Skeletal muscle tissue (tissue), 4 donors: Measurements from ENCODE around the gene CAPN1. TPM values are rescaled to one million over a fixed set of nuclear protein-coding genes. Genes with fewer than 3 reads are reported as not detected.

Experiments used
- H3K27ac ChIP-seq: one replicate; pipeline ENCODE4 v1.7.0; 2013; ENCODE audit warnings: mild to moderate bottlenecking, low read depth, low read length, inconsistent platforms
- H3K27me3 ChIP-seq, 3 donors: one replicate each; pipeline ENCODE4 v1.7.0; 2013; ENCODE audit warnings: low read length in 3 of 3; ENCODE audit not compliant: control insufficient read depth in 3 of 3, insufficient read depth in 3 of 3
- H3K36me3 ChIP-seq, 3 donors: one replicate each; pipeline ENCODE4 v1.7.0; 2013; ENCODE audit warnings: low read length in 3 of 3; ENCODE audit not compliant: control insufficient read depth in 3 of 3, insufficient read depth in 3 of 3
- H3K4me1 ChIP-seq, 3 donors: one replicate each; pipeline ENCODE4 v1.7.0; 2013; ENCODE audit warnings: low read length in 3 of 3, mild to moderate bottlenecking in 3 of 3; ENCODE audit not compliant: control insufficient read depth in 3 of 3, insufficient read depth in 3 of 3
- H3K4me3 ChIP-seq, 3 donors: one replicate each; pipeline ENCODE4 v1.7.0; 2013; ENCODE audit warnings: low read length in 3 of 3
- H3K9ac ChIP-seq, 3 donors: one replicate each; pipeline ENCODE4 v1.7.0; 2013; ENCODE audit warnings: low read length in 3 of 3, mild to moderate bottlenecking in 3 of 3, moderate library complexity in 2 of 3, low read depth in 1 of 3
- H3K9me3 ChIP-seq, 3 donors: one replicate each; pipeline ENCODE4 v1.7.0; 2013; ENCODE audit warnings: low read length in 3 of 3; ENCODE audit not compliant: control insufficient read depth in 3 of 3
- total RNA-seq: library from RNA; depleted of rRNA; stranded (reverse); fragments of >200 nt; gene quantifications from one replicate; pipeline ENCODE4 v1.2.3, GENCODE V29; 2014
- donor health status: Osteomylitis.

CAPN1 gene
- total RNA-seq, 1 donor from 2014 or later: 75.2 TPM

GRCh38 chr11:65207918-65208784 lies 26.4 kb downstream of the CAPN1 start:
- H3K4me1 ChIP-seq: no peaks in the 10 kb centered on the region
- H3K4me3 ChIP-seq: no peak overlapping the region
- H3K27me3 ChIP-seq: no peaks in the 10 kb centered on the region
- H3K27ac ChIP-seq: no peak overlapping the region
- H3K9me3 ChIP-seq: no peaks in the 10 kb centered on the region
- H3K9ac ChIP-seq: no peak overlapping the region
- peaks cover 66 to 73% (median 66%) of the 10 kb centered on the region in 3 donors for H3K36me3 ChIP-seq

- H3K4me1 ChIP-seq: no peaks in the 10 kb centered on the region
- H3K36me3 ChIP-seq: peaks cover 62 to 73% (median 66%) of the 10 kb centered on the region in 3 donors
- no peaks in the 10 kb centered on the region for H3K9me3 ChIP-seq
- no peaks in the 10 kb centered on the region for H3K27me3 ChIP-seq
- no peak overlapping the region for H3K27ac ChIP-seq
- H3K4me3 ChIP-seq: no peak overlapping the region
- no peak overlapping the region for H3K9ac ChIP-seq
These were observed 27.3 kb downstream of the CAPN1 start for GRCh38 chr11:65208785-65209710.

GRCh38 chr11:65209711-65210360 lies 28.1 kb downstream of the CAPN1 start:
- H3K36me3 ChIP-seq: peaks cover 58 to 66% (median 62%) of the 10 kb centered on the region in 3 donors
- no peak overlapping the region for H3K27ac ChIP-seq
- no peaks in the 10 kb centered on the region for H3K4me1 ChIP-seq
- no peak overlapping the region for H3K4me3 ChIP-seq
- H3K9me3 ChIP-seq: no peaks in the 10 kb centered on the region
- no peaks in the 10 kb centered on the region for H3K27me3 ChIP-seq
- H3K9ac ChIP-seq: no peak overlapping the region

DNA sequence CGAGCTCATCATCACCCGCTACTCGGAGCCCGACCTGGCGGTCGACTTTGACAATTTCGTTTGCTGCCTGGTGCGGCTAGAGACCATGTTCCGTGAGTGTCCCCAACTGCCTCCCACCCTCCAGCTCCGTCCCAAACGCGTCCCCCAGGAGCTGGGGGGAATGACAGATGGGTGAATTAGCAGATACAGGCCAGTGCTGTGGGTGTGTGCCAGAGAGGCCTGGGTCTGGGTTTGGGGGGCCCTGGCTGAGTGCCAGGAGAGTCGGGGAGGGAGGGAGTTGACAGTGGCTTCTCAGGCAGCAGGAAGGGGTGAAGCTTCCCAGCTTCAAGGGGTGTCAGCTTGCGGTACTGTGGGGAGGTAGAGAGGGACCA lies 28.6 kb downstream of the CAPN1 start:
- H3K27ac ChIP-seq: no peak overlapping the region
- no peak overlapping the region for H3K4me3 ChIP-seq
- no peaks in the 10 kb centered on the region for H3K27me3 ChIP-seq
- no peak overlapping the region for H3K9ac ChIP-seq
- no peaks in the 10 kb centered on the region for H3K4me1 ChIP-seq
- no peaks in the 10 kb centered on the region for H3K9me3 ChIP-seq
- peaks cover 54 to 61% (median 57%) of the 10 kb centered on the region in 3 donors for H3K36me3 ChIP-seq

DNA sequence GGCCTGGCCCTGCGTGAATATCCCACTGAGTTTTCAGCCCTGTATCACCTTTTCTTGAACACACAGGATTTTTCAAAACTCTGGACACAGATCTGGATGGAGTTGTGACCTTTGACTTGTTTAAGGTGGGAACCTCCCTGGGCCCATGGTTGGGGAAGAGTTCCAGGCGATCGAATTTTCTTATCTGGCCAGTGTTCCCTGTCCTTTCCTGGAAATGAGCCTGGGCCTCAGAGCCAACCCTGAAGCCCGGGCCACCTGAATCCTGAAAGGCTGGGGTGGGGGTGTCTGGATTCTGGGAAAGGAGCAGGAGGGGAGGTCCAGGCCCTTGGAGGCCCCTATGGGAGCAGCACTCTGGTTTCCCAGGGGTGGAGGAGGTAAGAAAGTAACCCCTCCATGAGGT lies 29.0 kb downstream of the CAPN1 start:
- H3K4me3 ChIP-seq: no peak overlapping the region
- H3K9me3 ChIP-seq: no peaks in the 10 kb centered on the region
- H3K9ac ChIP-seq: no peak overlapping the region
- no peaks in the 10 kb centered on the region for H3K4me1 ChIP-seq
- H3K27me3 ChIP-seq: no peaks in the 10 kb centered on the region
- peaks cover 50 to 57% (median 53%) of the 10 kb centered on the region in 3 donors for H3K36me3 ChIP-seq
- no peak overlapping the region for H3K27ac ChIP-seq

DNA sequence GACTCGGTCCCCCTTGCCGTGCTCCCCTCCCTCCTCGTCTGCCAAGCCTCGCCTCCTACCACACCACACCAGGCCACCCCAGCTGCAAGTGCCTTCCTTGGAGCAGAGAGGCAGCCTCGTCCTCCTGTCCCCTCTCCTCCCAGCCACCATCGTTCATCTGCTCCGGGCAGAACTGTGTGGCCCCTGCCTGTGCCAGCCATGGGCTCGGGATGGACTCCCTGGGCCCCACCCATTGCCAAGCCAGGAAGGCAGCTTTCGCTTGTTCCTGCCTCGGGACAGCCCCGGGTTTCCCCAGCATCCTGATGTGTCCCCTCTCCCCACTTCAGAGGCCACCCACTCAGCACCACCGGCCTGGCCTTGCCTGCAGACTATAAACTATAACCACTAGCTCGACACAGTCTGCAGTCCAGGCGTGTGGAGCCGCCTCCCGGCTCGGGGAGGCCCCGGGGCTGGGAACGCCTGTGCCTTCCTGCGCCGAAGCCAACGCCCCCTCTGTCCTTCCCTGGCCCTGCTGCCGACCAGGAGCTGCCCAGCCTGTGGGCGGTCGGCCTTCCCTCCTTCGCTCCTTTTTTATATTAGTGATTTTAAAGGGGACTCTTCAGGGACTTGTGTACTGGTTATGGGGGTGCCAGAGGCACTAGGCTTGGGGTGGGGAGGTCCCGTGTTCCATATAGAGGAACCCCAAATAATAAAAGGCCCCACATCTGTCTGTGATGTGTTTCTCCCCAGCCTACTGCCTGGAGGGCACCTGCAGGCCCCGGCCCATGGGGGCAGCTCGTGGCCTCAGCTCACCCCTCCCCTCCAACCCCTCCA lies 29.8 kb downstream of the CAPN1 start:
- H3K9ac ChIP-seq: no peak overlapping the region
- no peaks in the 10 kb centered on the region for H3K27me3 ChIP-seq
- no peaks in the 10 kb centered on the region for H3K4me1 ChIP-seq
- H3K27ac ChIP-seq: no peak overlapping the region
- no peak overlapping the region for H3K4me3 ChIP-seq
- H3K9me3 ChIP-seq: no peaks in the 10 kb centered on the region
- H3K36me3 ChIP-seq: peaks cover 42 to 49% (median 45%) of the 10 kb centered on the region in 3 donors

DNA sequence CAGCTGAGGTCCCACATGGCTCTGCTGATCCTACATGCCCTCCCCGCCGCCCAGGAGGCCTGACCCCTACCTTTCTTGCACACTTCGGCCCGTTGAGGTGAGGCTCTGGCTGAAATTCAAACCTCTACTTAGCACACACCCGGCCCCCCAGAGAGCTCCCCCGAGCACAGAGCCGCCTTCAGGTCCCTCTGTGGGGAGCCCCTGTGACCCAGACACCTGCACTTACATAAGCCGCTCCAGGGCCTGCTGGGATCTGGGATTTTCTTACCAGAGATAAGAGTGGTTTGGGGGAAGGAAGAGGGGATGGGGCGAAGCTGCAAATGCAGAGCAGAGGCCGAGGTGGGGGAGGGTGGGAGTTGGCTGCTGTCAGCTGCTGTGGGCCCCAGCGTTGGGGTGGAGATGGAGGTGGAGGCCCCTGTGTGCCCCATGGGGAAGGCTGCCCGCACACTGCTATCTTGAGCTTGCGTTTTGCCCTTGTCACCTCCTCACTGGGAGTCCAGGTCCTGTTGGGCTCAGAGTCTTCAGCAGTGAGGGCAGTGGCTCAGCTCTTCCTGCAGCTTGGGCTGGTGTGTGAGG lies 30.6 kb downstream of the CAPN1 start:
- no peaks in the 10 kb centered on the region for H3K9me3 ChIP-seq
- no peaks in the 10 kb centered on the region for H3K4me1 ChIP-seq
- H3K9ac ChIP-seq: no peak overlapping the region
- H3K27ac ChIP-seq: no peak overlapping the region
- H3K27me3 ChIP-seq: no peaks in the 10 kb centered on the region
- H3K4me3 ChIP-seq: no peak overlapping the region
- H3K36me3 ChIP-seq: peaks cover 37 to 43% (median 39%) of the 10 kb centered on the region in 3 donors

- Histone ChIP-seq H3K36me3 (peaks cover 29 to 35% (median 32%) of the 10 kb centered on the region in 3 donors), H3K4me1 (no peaks in the 10 kb centered on the region), H3K9ac (peak overlapping the region in 1 of 3 donors; percentile 20), H3K9me3 (no peaks in the 10 kb centered on the region), H3K27me3 (no peaks in the 10 kb centered on the region), H3K4me3 (no peak overlapping the region), H3K27ac (no peak overlapping the region)
These were observed 31.8 kb downstream of the CAPN1 start for GRCh38 chr11:65213322-65214211.
